ENCODE data around the gene CHGA.

The CHGA gene, protein sequence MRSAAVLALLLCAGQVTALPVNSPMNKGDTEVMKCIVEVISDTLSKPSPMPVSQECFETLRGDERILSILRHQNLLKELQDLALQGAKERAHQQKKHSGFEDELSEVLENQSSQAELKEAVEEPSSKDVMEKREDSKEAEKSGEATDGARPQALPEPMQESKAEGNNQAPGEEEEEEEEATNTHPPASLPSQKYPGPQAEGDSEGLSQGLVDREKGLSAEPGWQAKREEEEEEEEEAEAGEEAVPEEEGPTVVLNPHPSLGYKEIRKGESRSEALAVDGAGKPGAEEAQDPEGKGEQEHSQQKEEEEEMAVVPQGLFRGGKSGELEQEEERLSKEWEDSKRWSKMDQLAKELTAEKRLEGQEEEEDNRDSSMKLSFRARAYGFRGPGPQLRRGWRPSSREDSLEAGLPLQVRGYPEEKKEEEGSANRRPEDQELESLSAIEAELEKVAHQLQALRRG

DNA sequence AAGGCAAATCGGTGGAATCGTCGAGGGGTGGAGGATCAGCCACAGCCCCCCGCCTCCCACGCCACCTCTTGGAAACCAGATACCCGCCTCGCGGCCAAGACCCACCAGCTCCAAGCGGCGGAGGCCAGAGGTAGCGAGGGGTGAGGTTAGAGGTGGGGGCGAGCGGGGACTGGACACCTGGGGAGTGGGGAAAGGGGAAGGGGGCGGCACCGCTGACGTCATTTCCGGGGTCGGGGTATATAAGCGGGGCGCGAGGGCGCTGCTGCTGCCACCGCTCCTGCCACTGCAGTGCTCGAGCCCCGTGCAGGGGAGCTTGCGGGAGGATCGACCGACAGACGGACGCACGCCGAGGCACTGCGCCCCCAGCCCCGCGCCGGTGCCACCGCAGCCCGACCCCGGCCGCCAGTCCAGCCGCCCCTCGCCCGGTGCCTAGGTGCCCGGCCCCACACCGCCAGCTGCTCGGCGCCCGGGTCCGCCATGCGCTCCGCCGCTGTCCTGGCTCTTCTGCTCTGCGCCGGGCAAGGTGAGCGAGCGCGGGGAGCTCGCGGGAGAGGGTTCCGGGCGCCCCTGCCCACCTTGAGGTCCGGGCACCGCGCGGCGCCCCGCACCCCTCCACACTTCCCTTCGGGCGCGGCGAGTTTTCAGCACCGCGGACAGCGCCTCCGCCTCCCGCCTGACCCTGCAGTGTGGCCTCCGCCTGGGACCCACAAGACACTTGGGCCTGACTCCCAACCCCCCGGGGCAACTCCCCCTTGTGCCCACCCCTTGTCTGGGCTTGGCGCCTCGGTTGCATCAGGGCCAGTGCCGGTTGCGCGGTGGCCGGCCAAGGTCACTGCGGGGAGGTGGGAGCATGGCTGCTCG is at the start of gene CHGA:
TSS of gene CHGA (plus strand) at position 268 of the 861 bp plus-strand sequence. CDS start at position 478, 210 bp downstream.
- peak; percentile 77 for DNase-seq

DNA sequence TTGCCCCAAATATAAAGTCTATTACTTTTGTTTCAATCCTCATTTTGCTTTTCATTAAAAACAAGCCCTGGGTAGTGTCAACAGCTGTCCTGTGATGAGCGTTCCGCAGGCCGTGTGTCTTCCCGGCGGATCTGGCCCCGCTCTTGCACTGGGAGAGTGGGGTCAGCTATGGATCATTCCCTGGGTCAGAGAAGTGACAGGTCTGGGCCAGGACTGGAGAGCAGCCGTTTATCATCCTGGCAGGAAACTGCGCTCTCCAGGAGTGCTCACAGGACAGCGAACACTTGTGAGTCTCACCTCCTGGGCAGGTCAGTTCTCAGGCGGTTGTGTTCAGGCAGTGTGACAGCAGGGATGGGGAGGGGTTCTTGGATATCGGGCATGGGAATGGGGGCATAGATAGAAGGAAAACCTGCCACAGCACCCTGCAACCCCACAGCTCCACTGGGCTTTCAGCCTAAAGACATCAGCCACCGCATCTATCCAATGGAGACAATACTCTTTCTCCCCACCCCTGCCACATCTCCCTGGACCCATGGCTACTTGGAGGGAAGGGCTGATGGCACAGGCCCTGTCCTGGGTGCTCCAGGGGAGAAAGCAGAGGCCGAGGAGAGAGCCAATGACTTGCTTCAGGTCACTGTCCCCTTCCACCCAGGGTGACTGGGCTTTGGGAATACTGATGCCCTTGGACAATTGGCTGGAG is 47.8 kb upstream of the CHGA start:
- DNase-seq = no peak

DNA sequence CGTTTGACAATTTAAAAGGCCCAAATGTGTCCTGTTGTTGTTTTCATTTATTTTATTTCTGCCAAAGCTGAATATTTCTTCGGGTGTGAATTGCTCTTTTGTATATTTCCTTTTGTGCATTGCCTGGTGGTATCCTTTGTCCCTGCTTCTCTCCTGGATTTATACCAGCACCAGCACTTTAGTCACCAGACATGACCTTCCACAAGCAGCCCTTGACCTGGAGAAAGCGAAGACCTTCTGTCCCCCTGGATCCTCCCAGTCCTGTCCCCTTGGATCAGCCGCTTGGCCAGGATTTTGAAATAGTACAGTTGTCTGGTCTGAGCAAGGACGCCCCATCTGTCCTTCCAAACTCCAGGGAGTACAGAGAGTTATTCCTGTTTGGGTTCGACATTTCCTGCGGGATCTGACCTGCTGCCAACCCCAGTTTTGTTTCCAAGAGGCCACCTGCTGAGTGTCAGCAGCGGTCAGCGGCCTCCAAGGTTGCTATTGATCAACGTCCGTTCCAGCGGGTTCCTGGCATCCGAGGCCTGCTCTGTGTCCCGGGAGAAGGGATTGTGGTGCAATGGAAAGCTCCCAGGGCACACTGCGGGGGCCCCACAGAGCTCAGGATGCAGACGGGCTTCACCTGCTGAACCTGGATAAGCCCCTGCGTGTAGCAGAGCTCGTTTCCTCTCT is 45.1 kb upstream of the CHGA start:
- no peak for DNase-seq

DNA sequence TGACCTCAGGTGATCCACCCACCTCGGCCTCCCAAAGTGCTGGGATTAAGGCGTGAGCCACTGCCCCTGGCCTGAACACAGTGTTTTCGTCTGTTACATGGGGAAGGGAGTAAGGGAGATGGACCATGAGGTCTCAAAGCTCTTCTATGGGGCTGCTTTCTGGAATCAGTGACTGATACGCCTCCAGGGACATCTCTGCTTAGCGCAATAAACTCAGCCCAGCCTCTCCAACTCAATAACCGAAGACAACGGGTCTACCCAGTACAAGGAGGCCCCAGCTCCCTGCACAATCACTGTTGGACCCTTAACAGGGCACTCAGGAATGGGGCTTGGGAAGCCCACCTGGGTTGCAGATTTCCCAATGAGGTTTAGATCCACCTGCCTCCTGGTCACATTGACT is 42.6 kb upstream of the CHGA start:
- DNase-seq = no peak

DNA sequence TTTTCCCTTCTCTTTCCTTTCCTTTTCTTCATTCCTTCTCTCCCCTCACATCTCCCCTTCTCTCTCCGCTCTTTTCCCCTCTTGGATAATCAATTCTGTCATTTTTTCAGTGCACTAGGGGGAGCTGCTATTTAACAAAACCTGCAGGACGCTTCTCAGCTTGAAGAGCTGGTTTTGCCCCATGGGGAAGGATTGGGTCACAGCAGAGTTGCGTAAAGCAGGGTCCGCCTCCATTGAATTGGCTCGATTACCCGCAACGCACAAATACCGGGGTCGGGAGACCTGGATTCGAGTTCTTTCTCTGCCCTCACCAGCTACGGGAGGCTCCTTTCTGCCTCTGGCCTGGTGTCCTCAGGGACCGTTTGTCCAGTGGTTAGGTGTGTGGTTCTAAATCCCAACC is 42.1 kb upstream of the CHGA start:
- no peak for DNase-seq

DNA sequence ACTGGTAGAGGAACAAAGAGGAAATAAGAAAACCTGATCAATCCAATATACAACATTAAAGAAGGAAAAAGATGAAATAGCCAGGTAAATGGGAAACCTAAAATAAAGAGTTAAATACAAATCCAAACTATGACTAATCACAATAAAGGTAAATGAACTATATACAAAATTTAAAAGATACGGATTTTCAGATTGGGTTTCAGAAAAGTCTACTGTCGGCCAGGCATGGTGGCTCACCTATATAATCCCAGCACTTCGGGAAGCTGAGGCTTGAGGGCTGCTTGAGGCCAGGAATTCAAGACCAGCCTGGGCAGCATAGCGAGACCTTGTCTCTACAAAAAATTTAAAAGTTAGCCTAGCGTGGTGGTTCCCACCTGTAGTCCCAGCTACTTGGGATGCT is 39.9 kb upstream of the CHGA start:
- DNase-seq = no peak

DNA sequence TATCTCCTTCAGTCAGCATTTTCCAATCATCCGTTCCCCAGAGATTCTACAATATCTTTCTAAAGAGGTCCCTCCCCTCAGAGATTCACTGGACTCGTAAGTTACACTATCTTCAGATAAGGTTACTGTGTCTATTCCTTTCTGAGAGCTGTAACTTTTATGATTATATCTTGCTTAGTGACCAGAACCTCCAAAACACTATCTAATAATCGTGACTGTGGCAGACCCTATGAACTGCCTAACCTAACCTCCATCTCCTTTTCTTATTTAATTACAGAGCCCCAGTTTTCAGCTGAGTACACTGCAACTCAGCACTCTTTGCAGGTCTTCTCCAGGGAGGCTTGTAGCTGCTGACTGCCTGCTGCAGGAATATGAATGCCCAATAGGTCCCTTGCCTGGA is 38.5 kb upstream of the CHGA start:
- DNase-seq = no peak

DNA sequence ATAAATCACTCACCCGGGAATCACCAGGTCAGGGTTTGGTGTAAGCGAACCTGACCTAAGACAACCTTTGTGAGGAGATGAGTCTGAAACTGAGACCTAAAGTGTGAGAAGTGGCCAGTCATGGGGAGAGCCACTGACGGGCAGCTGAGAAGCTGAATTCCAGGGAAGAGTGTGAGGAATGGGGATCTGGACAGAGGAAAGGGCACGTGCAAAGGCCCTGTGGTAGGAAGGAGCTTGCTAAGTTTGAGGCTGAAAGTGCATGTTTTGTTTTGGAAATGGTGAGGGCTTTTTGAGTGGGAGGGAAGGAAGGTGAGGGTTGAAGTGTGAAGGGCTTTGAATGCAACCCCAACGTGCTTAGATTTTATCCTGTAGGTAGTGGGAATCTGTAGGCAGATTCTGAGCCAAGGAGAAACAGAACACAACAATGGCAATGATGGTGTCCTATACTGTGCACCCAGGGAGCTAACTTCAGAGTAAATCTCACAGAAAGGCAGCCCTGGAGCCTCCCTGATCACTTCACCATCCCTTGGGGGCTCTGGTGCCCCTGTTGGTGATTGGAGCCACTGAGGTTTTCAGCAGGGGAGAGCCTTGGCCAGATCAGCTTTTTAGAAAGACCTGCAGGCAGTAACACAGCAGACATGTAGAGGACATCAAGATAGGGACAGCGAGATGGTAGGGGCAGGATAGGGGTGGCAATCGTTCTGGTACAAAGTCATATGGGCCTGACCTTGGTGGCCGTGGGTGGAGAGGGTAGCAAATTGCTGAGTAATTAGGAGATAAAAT is 37.5 kb upstream of the CHGA start:
- no peak for DNase-seq

DNA sequence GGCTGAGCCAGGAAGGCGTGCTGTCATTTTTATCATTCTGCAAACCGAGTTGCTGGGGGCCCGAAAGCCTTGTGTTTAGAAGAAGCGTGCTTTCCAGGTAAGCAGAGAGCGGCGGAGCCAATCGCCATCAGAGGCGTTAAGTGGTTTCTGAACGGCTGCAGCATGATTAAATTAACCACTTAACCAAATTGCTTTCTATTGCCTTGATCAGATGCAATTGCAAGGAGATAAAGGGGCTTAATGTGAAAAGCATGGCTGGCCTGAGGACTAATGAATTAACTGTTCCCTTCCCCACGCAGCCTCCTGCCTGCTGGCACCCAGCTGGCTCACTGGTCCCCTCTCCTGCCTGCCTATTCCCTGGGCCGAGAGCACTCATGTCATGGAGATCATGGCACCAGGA is 36.6 kb upstream of the CHGA start:
- peak; percentile 97 for DNase-seq

DNA sequence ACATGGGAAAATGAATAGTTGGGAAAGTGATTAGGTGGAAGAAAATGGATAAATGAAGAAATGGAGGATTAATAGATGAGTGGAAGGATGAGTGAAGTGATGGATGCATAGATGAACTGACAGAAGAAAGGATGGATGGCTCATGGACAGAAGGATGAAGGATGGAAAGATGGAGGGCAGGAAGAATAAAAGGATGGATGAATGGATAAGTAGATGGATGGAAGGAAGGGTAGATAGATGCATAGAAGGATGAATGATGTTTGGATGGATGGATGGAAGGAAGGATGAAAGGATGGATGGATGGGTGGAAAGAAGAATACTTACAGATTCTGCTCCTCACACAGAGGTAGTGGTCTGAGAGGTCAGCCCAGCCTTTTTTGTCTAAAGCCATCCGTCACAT is 35.8 kb upstream of the CHGA start:
- no peak for DNase-seq

DNA sequence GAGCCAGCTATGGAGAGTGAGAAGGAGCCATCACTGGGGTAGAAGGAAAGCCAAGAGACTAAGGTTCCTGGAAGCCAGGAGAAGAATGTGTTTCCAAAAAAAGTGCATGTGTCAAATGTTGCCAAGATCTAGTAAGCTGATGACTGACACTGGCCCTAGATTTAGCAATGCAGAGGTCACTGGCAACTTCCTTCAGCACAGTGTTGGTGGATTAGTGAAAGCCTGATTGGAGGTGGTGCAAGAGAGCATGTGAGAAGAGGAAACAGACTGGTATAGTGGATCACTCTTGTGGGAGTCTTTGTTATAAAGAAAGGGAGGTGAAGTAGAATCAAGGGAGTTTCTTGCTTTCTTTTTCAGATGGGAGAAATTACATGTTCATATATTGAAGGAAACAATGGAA is 34.1 kb upstream of the CHGA start:
- no peak for DNase-seq

DNA sequence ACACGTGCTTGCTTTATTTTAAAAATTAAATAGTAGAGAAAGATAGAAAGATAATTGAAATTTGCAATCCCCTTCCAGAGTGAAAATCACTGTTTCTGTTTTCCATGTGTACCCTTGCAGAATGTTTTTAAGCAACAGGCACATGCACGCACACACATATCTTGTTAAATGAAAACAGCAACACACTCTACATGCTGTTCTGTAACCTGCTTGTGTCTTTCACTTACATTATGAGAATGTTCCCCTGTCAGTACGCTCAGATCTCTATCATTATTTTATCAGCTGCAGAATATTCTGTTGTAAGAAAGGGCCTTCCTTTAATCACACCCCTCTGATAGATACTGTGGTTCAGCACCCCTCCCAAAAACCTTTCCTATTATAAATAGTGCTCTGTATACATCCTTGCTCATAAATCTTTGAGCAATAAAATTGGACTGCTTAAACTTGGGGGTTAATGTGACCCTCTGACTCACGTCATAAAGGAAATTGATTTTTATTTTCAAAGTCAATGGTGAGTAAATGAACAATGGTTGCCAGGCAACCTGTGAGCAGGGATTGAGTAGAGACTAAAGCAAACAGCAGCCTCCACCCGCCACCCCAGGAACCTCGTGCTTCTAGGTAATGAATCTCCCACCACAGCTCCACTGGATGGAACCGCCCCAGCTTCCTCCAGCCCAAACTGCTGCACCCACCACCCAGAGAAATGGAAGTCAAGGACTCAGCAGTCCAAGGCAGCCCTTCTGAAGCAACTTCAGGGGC is 31.9 kb upstream of the CHGA start:
- peak; percentile 10 for DNase-seq

DNA sequence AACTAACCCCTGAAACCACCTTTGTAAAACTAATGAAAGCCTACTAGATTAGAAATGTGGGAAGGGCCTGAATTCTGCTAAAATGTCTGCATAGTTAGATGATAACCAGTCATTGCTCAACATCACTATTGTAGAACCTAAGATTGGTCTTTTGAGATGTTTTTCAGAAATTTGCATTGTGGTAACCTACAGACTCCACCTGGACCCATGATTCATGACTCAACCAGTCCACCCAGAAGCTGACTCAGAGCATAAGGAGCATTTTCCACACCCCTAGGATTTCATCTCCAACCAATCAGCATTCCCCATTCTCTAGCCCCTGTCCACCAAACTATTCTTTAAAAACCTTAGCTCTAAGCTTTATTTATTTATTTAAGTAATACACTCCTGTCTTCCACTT is 30.4 kb upstream of the CHGA start:
- DNase-seq = no peak

DNA sequence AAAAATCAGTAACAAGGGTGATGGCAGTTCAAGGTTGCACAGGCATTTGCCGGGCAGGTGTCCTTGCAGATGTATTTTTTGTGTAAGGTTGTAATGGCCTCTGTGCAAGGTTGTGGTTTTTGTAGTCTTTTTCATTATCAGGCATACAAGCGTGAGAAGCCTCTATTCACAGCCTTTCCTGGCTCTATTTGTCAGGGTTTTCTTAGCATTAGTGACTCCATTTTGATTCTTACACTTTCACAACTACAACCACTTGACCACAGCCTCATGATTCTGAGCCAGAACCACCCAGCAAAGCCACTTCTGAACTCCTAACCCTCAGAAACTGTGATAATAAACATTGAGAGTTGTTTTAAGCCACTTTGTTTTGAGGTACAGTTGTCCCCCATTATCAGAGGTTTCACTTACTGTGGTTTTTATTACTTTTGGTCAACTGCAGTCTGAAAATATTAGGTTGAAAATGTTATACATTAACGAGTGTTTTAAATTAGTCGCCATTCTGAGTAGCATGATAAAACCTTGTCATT is 27.5 kb upstream of the CHGA start:
- DNase-seq = no peak

DNA sequence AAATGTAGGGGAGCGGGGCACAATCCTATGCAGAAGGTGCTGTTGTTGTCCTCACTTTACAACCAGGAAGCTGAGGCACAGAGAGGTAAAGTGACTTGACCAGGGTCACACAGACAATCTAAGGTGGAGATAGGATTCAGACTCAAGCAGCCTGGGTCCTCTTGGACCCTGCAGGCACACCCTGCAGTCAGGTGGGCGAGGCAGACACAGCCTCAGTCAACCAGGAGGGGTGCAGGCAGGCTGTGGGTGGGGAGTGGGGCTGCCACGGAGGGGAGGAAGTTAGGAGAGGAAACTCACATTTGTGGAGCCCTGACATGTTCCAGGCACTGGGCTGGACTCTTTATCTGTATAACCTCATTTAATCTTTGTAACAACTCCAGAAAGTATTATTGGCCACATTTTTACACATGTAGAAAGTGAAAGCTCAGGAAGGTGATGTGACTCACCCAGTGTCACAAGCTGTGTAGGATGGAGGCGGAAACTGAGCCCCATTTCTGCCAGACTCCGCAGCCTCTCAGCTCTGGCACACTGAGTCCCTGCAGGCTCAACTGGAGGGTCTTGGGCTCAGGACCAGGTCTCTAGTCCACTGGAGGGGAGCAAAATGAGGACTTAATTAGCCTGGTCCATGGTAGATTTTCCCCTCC is 24.9 kb upstream of the CHGA start:
- DNase-seq = no peak

DNA sequence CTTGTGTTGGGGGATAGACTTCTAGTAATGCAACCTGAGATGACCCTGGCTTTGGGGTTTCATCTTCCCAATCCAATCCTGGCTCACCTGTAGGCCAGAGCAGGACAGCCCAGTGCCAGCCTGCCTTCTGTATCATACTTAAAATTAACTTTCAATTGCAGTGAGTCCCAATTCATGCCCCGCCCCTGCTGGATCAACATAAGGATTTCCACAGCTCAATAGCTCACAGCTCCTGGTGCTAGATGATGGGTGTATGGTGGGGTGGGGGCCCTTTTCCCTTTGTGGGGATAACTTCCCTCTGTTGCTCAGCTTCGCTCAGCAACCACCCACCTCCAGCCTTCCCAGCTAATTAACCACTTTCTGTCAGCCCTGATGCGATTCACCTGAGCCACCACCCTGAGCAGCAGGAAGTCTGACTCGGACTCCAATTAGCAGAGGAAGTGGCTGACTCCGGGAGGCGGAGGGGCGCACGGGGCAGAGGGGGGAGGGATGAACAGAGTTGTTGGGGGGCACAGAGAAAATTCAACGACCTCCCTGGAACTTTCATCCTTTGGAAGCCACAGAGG is 24.3 kb upstream of the CHGA start:
- no peak for DNase-seq

DNA sequence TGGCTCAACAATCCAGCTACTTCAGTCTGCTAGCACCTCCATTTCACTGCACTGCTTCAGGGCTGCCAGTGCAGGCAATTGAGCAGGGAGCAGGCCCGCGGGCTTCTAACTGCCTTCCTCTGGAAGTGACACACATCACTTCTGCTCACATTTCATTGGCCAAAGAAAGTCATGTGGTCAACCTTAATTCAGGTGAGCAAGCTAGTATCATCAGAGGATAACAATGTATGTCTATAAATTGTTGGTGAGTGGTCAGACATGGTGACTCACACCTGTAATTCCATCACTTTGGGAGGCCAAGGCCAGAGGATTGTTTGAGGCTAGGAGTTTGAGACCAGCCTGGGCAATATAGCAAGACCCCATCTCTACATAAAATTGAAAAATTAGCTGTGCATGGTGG is 22.3 kb upstream of the CHGA start:
- no peak for DNase-seq

DNA sequence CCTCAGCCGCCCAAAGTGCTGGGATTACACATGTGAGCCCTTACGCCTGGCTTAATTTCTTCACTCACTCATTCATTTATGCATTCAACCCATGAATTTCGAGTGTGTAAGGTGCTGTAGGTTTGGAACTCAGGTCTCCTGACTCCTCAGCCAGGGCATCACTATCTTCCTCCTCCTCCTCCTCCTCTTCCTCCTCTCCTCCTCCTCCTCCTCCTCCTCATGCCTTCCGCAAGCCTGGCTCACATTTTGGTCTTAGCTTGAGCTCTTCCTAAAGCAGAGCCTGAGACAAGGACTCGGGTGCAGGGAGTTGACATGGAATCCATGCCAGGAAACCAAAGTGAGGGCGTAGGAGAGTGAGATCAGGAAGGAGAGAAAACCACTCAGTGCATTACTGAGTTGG is 20.8 kb upstream of the CHGA start:
- no peak for DNase-seq

DNA sequence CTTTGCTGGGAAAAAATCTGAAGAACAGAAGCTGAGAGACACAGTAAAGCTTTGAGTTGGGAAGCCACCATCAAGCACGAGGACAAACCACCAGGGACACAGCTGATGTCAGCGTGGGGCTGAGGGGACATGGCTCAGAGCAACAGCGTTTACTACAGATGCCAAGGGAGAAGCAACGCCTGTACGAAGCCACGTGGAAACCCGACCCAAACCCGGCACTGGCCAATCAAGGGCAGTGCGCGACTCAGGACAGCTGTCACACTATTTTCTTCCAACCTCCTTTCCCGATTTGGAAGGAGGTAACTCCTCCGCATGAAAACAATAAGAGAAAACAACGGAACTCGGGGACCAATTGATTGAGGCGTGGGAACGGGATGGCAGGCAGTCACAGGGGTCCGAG is 20.2 kb upstream of the CHGA start:
- no peak for DNase-seq

DNA sequence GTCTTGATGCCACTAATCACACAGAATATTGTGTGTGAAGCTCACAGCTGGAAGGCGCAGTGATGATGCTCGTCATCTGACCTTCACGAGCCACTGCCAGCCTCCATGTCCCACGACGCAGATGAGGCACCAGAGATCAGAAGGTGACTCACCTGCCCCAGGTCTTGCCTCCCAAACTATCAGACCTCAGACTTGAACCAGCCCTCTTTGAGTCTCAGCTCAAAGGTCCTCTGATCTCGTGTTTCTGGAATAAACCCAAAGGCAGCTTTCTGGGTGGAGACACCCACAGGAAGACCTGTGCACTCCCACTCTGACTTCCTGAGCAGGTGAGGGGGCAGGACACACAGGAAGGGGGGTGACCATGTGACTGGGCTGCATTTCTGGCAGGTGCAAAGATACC is 19.6 kb upstream of the CHGA start:
- no peak for DNase-seq
